ENCODE data around the gene NUP214.

The NUP214 gene

GRCh38 chr9:131258186-131258585 is 132.8 kb downstream of the NUP214 start (continued):
- TF ChIP-seq ZNF155 (tag by site-specific recombination; IDR thresholded peaks at IDR 0.05) (no peak), ZNF138 (tag by site-specific recombination; IDR thresholded peaks at IDR 0.05; ENCODE audit: borderline replicate concordance) (no peak)

- no peaks in the 10 kb centered on the region for H3K4me1 ChIP-seq (ENCODE audit: control insufficient read depth, insufficient read depth, low read length)
- ChIA-PET CTCF (no interaction called here), POLR2A (interaction anchor here (0.6 kb wide), 1 partner anchor 8 kb away, joined by 8 read pairs; no protein-coding TSS in a partner anchor)
- no peak overlapping the region for H3K4me3 ChIP-seq (ENCODE audit: low read depth, low read length)
- TF ChIP-seq MZF1 (tag by site-specific recombination; IDR thresholded peaks at IDR 0.05; ENCODE audit: borderline replicate concordance) (no peak), SCRT2 (tag by site-specific recombination; IDR thresholded peaks at IDR 0.05) (0 out of 2 replicates have a peak, but pooled peaks have one; percentile 34)
- no peaks in the 10 kb centered on the region for H3K9me3 ChIP-seq (ENCODE audit: control insufficient read depth, insufficient read depth, low read depth, low read length)
- H3K27ac ChIP-seq (ENCODE audit: extremely low read depth, low read depth, low read length), result no peak overlapping the region
- H3K36me3 ChIP-seq (ENCODE audit: control insufficient read depth in 2 of 2, insufficient read depth in 1 of 2, low read length in 2 of 2), result no peaks in the 10 kb centered on the region
Observed at GRCh38 chr9:131258698-131259431, 133.5 kb downstream of the NUP214 start.

GRCh38 chr9:131259432-131259898 is 134.1 kb downstream of the NUP214 start:
- no peak overlapping the region for H3K4me3 ChIP-seq (ENCODE audit: low read depth, low read length)
- ChIA-PET CTCF (no interaction called here), POLR2A (no interaction called here)
- no peaks in the 10 kb centered on the region for H3K36me3 ChIP-seq (ENCODE audit: control insufficient read depth in 2 of 2, insufficient read depth in 1 of 2, low read length in 2 of 2)
- TF ChIP-seq ZNF530 (tag by site-specific recombination; IDR thresholded peaks at IDR 0.05; ENCODE audit: low read depth) (no peak), OVOL3 (tag by site-specific recombination; IDR thresholded peaks at IDR 0.05) (no peak), ZNF138 (tag by site-specific recombination; IDR thresholded peaks at IDR 0.05; ENCODE audit: borderline replicate concordance) (no peak), ZNF157 (tag by site-specific recombination; IDR thresholded peaks at IDR 0.05) (no peak), WT1 (tag by site-specific recombination; IDR thresholded peaks at IDR 0.05) (no peak), ZNF324 (tag by site-specific recombination; IDR thresholded peaks at IDR 0.05) (no peak), ZNF426 (tag by site-specific recombination; IDR thresholded peaks at IDR 0.05) (no peak), ZBTB49 (tag by site-specific recombination; IDR thresholded peaks at IDR 0.05; ENCODE audit: low read depth) (no peak), ZNF121 (tag by site-specific recombination; IDR thresholded peaks at IDR 0.05) (no peak), ZNF366 (tag by site-specific recombination; conservative IDR thresholded peaks at IDR 0.05) (no peak), KLF1 (tag by site-specific recombination; IDR thresholded peaks at IDR 0.05) (no peak), ZNF423 (tag by site-specific recombination; IDR thresholded peaks at IDR 0.05) (no peak), ZBTB48 (tag by site-specific recombination; IDR thresholded peaks at IDR 0.05) (no peak), ZBTB17 (tag by site-specific recombination; IDR thresholded peaks at IDR 0.05) (no peak), ZNF174 (tag by site-specific recombination; IDR thresholded peaks at IDR 0.05) (no peak), ZNF677 (tag by site-specific recombination; IDR thresholded peaks at IDR 0.05) (no peak), ZFHX2 (tag by site-specific recombination; conservative IDR thresholded peaks at IDR 0.05) (no peak)
- TF ChIP-seq, protein P1, sequence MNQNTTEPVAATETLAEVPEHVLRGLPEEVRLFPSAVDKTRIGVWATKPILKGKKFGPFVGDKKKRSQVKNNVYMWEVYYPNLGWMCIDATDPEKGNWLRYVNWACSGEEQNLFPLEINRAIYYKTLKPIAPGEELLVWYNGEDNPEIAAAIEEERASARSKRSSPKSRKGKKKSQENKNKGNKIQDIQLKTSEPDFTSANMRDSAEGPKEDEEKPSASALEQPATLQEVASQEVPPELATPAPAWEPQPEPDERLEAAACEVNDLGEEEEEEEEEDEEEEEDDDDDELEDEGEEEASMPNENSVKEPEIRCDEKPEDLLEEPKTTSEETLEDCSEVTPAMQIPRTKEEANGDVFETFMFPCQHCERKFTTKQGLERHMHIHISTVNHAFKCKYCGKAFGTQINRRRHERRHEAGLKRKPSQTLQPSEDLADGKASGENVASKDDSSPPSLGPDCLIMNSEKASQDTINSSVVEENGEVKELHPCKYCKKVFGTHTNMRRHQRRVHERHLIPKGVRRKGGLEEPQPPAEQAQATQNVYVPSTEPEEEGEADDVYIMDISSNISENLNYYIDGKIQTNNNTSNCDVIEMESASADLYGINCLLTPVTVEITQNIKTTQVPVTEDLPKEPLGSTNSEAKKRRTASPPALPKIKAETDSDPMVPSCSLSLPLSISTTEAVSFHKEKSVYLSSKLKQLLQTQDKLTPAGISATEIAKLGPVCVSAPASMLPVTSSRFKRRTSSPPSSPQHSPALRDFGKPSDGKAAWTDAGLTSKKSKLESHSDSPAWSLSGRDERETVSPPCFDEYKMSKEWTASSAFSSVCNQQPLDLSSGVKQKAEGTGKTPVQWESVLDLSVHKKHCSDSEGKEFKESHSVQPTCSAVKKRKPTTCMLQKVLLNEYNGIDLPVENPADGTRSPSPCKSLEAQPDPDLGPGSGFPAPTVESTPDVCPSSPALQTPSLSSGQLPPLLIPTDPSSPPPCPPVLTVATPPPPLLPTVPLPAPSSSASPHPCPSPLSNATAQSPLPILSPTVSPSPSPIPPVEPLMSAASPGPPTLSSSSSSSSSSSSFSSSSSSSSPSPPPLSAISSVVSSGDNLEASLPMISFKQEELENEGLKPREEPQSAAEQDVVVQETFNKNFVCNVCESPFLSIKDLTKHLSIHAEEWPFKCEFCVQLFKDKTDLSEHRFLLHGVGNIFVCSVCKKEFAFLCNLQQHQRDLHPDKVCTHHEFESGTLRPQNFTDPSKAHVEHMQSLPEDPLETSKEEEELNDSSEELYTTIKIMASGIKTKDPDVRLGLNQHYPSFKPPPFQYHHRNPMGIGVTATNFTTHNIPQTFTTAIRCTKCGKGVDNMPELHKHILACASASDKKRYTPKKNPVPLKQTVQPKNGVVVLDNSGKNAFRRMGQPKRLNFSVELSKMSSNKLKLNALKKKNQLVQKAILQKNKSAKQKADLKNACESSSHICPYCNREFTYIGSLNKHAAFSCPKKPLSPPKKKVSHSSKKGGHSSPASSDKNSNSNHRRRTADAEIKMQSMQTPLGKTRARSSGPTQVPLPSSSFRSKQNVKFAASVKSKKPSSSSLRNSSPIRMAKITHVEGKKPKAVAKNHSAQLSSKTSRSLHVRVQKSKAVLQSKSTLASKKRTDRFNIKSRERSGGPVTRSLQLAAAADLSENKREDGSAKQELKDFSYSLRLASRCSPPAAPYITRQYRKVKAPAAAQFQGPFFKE (tag by site-specific recombination; IDR thresholded peaks at IDR 0.05; ENCODE audit: borderline replicate concordance), result no peak
- TF ChIP-seq, protein P2, sequence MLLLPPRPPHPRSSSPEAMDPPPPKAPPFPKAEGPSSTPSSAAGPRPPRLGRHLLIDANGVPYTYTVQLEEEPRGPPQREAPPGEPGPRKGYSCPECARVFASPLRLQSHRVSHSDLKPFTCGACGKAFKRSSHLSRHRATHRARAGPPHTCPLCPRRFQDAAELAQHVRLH (tag by site-specific recombination; IDR thresholded peaks at IDR 0.05), result no peak
- TF ChIP-seq, protein P3, sequence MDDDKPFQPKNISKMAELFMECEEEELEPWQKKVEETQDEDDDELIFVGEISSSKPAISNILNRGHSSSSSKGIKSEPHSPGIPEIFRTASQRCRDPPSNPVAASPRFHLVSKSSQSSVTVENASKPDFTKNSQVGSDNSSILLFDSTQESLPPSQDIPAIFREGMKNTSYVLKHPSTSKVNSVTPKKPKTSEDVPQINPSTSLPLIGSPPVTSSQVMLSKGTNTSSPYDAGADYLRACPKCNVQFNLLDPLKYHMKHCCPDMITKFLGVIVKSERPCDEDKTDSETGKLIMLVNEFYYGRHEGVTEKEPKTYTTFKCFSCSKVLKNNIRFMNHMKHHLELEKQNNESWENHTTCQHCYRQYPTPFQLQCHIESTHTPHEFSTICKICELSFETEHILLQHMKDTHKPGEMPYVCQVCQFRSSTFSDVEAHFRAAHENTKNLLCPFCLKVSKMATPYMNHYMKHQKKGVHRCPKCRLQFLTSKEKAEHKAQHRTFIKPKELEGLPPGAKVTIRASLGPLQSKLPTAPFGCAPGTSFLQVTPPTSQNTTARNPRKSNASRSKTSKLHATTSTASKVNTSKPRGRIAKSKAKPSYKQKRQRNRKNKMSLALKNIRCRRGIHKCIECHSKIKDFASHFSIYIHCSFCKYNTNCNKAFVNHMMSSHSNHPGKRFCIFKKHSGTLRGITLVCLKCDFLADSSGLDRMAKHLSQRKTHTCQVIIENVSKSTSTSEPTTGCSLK (tag by site-specific recombination; IDR thresholded peaks at IDR 0.05), result no peak
- no peaks in the 10 kb centered on the region for H3K9me3 ChIP-seq (ENCODE audit: control insufficient read depth, insufficient read depth, low read depth, low read length)
- H3K27ac ChIP-seq (ENCODE audit: extremely low read depth, low read depth, low read length), result no peak overlapping the region
- no peaks in the 10 kb centered on the region for H3K4me1 ChIP-seq (ENCODE audit: control insufficient read depth, insufficient read depth, low read length)
